ENCODE measurements around the gene ASGR1. TPM values are rescaled to one million over a fixed set of nuclear protein-coding genes. Genes with fewer than 3 reads are reported as not detected.

Gene ASGR1
- total RNA-seq, 4 donors from 2014 or later: 0.54 to 1.2 TPM; not detected in 2

GRCh38 chr17:7216242-7217112 is 37.3 kb upstream of the ASGR1 start:
- peaks cover 6 to 85% (median 42%) of the 10 kb centered on the region in 3 donors for H3K4me1 ChIP-seq

DNA sequence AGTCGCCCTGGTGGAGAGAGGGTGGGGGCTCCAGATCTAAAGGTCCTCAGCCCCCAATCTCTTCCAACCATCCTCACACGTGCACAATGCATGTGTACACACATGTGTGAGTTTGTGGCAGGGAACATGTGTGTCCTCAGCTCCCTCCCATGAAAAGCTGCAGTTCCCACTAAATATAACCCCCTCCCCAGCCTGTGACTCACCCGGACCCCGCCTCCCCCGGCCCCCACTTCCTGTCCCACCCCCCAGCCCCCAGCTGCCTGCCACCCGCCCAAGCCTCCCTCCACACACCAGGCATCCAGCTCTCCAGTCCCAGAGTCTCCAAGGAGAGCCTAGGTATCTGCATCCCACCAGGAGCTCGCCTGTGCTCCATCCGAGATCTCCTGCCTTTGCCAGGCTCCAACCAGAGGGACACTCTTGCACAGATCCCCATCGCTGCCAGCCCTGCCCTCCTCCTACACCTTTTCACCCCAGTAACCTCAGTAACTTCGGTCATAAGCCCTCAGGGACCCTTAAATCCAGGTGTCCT is 36.5 kb upstream of the ASGR1 start:
- no peak for TF ChIP-seq POLR2A (IDR thresholded peaks at IDR 0.05)
- no peak for TF ChIP-seq POLR2AphosphoS5 (IDR thresholded peaks at IDR 0.05)
- TF ChIP-seq, protein P1, sequence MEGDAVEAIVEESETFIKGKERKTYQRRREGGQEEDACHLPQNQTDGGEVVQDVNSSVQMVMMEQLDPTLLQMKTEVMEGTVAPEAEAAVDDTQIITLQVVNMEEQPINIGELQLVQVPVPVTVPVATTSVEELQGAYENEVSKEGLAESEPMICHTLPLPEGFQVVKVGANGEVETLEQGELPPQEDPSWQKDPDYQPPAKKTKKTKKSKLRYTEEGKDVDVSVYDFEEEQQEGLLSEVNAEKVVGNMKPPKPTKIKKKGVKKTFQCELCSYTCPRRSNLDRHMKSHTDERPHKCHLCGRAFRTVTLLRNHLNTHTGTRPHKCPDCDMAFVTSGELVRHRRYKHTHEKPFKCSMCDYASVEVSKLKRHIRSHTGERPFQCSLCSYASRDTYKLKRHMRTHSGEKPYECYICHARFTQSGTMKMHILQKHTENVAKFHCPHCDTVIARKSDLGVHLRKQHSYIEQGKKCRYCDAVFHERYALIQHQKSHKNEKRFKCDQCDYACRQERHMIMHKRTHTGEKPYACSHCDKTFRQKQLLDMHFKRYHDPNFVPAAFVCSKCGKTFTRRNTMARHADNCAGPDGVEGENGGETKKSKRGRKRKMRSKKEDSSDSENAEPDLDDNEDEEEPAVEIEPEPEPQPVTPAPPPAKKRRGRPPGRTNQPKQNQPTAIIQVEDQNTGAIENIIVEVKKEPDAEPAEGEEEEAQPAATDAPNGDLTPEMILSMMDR (IDR thresholded peaks at IDR 0.05): no peak
- TF ChIP-seq EP300 (IDR thresholded peaks at IDR 0.05): no peak
- Histone ChIP-seq H3K27ac (peak overlapping the region; percentile 26 to 98 (median 92)), H3K4me1 (peaks cover 6 to 81% (median 38%) of the 10 kb centered on the region in 3 donors), H3K4me3 (peak overlapping the region in 1 of 2 donors; percentile 62), H3K9me3 (no peaks in the 10 kb centered on the region), H3K27me3 (no peaks in the 10 kb centered on the region), H3K36me3 (no peaks in the 10 kb centered on the region)
- WGBS, 2 donors (ENCODE audit: low coverage in 1 of 2): 4 to 20% methylated on average over 2 to 5 of the region's 10 CpGs
- ATAC-seq: no peak

More at GRCh38 chr17:7216242-7217112, 37.3 kb upstream of the ASGR1 start:
- TF ChIP-seq POLR2AphosphoS5 (IDR thresholded peaks at IDR 0.05) (no peak), EP300 (IDR thresholded peaks at IDR 0.05) (no peak)
- Histone ChIP-seq H3K4me3 (peak overlapping the region; percentile 62), H3K9me3 (no peaks in the 10 kb centered on the region), H3K36me3 (peaks cover 0 to 6% of the 10 kb centered on the region in 2 donors), H3K27me3 (no peaks in the 10 kb centered on the region), H3K27ac (peak overlapping the region; percentile 72 to 98 (median 92))
- 10 to 14% methylated on average over 6 of the region's 7 CpGs for WGBS, 2 donors (ENCODE audit: low coverage in 1 of 2)
- ATAC-seq: no peak

DNA sequence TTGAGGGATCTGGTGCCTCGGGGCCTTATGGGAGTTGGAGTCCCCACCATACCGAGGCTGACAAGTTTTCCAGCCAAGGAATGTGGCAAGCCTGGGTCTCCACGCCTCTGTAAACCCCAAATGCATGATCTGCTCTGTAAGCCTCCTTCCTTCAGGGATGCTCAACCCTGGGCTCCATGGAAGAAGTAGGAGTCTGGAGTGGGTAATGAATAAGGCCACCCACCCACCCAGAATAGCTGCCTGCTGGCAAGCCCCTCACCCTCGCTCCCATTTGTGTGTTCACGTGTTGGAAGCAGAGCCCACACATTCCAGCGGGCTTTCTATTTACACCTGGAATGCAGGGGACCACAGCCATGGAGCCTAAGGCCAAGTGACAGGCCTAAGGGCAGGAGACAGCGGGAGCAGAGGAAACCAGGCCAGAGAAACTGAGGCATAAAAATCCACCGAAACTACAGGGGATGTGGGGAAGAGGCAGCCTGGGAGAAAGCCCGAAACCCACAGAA is 36.0 kb upstream of the ASGR1 start:
- H3K9me3 ChIP-seq: no peaks in the 10 kb centered on the region
- peak overlapping the region; percentile 26 to 98 (median 92) for H3K27ac ChIP-seq
- WGBS, 2 donors (ENCODE audit: low coverage in 1 of 2): 21 to 80% methylated on average over 1 to 2 of the region's 9 CpGs
- peaks cover 4 to 76% (median 36%) of the 10 kb centered on the region in 3 donors for H3K4me1 ChIP-seq
- no peak for ATAC-seq
- H3K4me3 ChIP-seq: peak overlapping the region in 1 of 2 donors; percentile 62
- TF ChIP-seq EP300 (IDR thresholded peaks at IDR 0.05) (no peak), POLR2AphosphoS5 (IDR thresholded peaks at IDR 0.05) (peak; percentile 40)
- H3K36me3 ChIP-seq: no peaks in the 10 kb centered on the region
- no peaks in the 10 kb centered on the region for H3K27me3 ChIP-seq

GRCh38 chr17:7214300-7215135 is 35.3 kb upstream of the ASGR1 start:
- Histone ChIP-seq H3K36me3 (no peaks in the 10 kb centered on the region), H3K4me3 (peak overlapping the region; percentile 39 to 62), H3K4me1 (peaks cover 4 to 74% (median 36%) of the 10 kb centered on the region in 3 donors), H3K27me3 (no peaks in the 10 kb centered on the region), H3K27ac (peak overlapping the region; percentile 21 to 98 (median 92)), H3K9me3 (no peaks in the 10 kb centered on the region)
- peak; percentile 90 for ATAC-seq
- WGBS, 2 donors (ENCODE audit: low coverage in 1 of 2): 1 to 2% methylated on average over 11 to 21 of the region's 45 CpGs
- TF ChIP-seq POLR2AphosphoS5 (IDR thresholded peaks at IDR 0.05) (peak; percentile 43), EP300 (IDR thresholded peaks at IDR 0.05) (no peak)
- TF ChIP-seq, protein P1 (IDR thresholded peaks at IDR 0.05): peak in 3 of 4 experiments; percentile 49 to 53 (median 49)

DNA sequence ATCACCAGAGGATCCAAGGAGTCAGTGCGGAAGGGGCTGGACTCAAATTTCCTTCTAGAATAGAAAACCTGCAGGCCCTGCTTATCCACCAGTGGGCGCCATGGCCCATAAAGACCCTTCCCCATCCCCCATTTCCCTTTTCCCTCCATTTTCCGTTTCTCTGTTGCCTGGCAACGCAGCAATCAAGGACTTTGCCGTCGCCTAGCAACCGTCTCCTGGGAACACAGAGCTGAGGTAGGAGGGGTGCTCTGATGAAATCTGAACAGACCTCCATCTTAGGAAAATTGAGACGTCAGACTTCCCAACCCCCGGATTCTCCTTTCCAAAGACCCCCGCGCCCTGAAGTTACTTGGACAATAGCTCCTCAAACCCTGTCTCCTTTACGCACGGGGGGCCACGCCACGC is 34.7 kb upstream of the ASGR1 start:
- Histone ChIP-seq H3K4me1 (peaks cover 4 to 68% (median 36%) of the 10 kb centered on the region in 3 donors), H3K4me3 (peak overlapping the region; percentile 39 to 62), H3K27me3 (no peaks in the 10 kb centered on the region), H3K9me3 (no peaks in the 10 kb centered on the region), H3K36me3 (no peaks in the 10 kb centered on the region), H3K27ac (peak overlapping the region in 3 of 4 donors; percentile 88 to 98 (median 97))
- peak; percentile 24 for ATAC-seq
- WGBS, 2 donors (ENCODE audit: low coverage in 1 of 2): 0 to 4% methylated on average over 11 to 13 of the region's 15 CpGs
- TF ChIP-seq POLR2AphosphoS5 (IDR thresholded peaks at IDR 0.05): no peak
- TF ChIP-seq, protein P1 (IDR thresholded peaks at IDR 0.05): peak in 2 of 4 experiments; percentile 32 to 37
